Sciatic nerve (tissue), 2 donors: ENCODE data around the gene OBSL1. TPM values are rescaled to one million over a fixed set of nuclear protein-coding genes. Genes with fewer than 3 reads are reported as not detected.

ENCODE experiments used
- ATAC-seq: fragments of 200-7000 bp; cut with Tn5 transposase; one replicate; pipeline ENCODE4 v1.9.1; 2020; ENCODE audit warnings: mild to moderate bottlenecking, moderate library complexity
- DNase-seq: peaks from one replicate; pipeline ENCODE4 v3.0.0-alpha.2; 2020; ENCODE audit warnings: low spot score
- intact Hi-C: fragments of 100-400 bp; cut with DNase I; formaldehyde crosslinking; loops from one replicate; pipeline ENCODE4 v1.14.2; 2022
- total RNA-seq: library from RNA; stranded (reverse); fragmentation: NEBNext Ultra II Directional; extraction: Animal tissue kit (Norgen Biotek cat#: 25700); gene quantifications from one replicate; pipeline ENCODE4 v1.2.1, GENCODE V29; 2021
- donor health status: DM: no; HTN: no; CAD: no.
- donor health status: DM: no; HTN: no; CAD: no.

Gene OBSL1
- total RNA-seq, 1 donor from 2014 or later = 85.2 TPM

DNA sequence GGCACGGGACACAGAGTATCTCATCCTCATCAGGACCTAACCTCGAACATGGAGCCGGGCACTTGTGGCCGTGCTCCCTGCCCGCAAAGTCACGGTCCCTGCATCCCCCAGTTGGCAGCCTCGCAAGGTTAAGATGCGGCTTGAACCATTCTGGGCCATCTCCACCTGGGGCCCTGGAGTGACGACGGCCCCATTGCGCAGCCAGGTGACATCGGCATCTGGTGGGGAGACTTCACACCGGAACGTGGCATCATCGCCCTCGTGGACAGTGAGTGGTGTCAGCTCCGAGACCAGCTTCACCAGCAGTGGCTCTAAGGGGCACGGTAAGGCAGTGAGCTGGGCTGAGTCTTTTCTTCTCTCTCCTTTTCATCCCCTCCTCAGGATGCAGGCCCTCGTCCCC lies 14.9 kb downstream of the OBSL1 start:
- intact Hi-C loops = no loop called here
- ATAC-seq (no peak), DNase-seq (no peak)

- intact Hi-C loops = no loop called here
- ATAC-seq = no peak
- no peak for DNase-seq
Observed at GRCh38 chr2:219555956-219556355, 15.4 kb downstream of the OBSL1 start.

DNA sequence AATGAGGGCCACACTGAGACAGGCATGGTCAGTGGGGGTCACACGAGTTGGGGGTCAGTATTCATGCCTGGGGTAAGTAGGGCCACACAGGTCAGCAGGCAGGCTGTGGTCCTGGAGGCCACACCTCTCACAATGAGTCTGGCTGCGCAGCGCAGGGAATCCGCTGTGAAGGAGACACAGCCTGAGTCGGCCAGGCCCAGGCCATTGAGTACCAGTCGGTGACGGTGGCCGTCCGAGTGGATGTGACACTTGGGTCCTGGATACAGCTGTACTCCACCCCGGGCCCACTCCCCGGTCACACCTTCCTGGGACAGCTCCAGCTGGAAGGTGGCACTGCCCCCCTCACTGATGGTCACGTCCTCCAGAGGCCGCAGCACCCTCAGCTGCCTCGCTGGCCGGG lies 17.0 kb downstream of the OBSL1 start:
- DNase-seq (peak; percentile 63), ATAC-seq (no peak)
- intact Hi-C loops = no loop called here

DNA sequence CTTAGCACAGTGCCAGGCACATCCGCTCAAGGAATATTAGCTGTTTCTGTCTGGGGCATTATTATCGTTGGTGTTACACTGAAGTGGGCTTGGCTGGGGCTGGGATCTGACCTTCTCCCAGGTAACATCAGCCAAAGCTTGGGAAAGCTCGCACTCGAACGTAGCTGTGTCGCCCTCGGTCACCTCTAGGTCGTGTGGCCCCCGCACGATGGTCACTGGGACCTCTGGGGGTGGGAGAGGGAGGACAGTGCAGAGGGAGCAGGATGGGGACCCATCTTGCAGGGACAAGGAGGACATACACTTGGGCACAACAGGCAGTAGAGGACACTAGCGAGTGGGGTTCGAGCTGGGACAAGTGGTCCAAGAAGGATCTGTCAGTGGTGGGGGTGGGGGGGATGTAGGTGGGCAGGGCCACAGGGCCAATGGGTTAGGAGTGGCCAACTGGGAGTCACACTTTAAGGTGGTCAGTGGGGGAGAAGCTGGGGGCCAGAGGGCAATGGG lies 17.8 kb downstream of the OBSL1 start:
- intact Hi-C loops = no loop called here
- no peak for ATAC-seq
- DNase-seq = peak; percentile 58

DNA sequence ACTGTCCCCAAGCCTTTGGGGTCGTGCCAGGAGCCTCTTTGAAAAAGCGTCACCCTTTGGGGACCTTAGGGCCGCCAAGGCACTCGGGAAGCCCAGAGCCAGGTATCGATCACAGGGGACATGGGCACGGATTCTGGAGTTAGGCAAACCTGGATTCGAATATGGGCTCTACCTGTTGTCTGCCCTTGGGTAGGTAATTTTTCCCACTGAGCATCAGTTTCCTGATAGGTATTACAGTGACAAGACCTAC lies 18.2 kb downstream of the OBSL1 start:
- intact Hi-C loops = no loop called here
- DNase-seq (peak; percentile 75), ATAC-seq (no peak)

GRCh38 chr2:219552382-219553167 lies 18.8 kb downstream of the OBSL1 start:
- DNase-seq = peak; percentile 94
- peak; percentile 92 for ATAC-seq
- intact Hi-C loops = no loop called here

GRCh38 chr2:219551441-219552381 lies 19.6 kb downstream of the OBSL1 start:
- intact Hi-C loops = no loop called here
- peak; percentile 70 for DNase-seq
- peak; percentile 57 for ATAC-seq

- intact Hi-C loops = no loop called here
- no peak for DNase-seq
- ATAC-seq = no peak
Observed at GRCh38 chr2:219549619-219550018, 21.7 kb downstream of the OBSL1 start.

DNA sequence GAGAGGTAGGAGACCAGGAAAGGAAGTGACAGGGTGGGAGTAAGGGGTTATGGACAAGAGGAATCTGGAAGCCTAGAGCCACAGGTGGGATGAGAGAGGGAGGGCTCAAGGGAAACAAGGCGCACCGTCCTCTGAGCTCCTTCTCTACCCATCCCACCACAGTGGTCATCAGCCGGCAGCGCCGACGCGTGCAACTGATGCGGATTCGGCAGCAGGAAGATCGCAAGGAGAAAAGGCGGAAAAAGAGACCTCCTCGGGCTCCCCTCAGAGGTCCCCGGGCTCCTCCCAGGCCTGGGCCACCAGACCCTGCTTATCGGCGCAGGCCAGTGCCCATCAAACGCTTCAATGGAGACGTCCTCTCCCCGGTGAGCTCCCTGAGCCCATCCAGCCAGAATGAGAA lies 22.3 kb downstream of the OBSL1 start:
- intact Hi-C loops = no loop called here
- DNase-seq = no peak
- ATAC-seq = no peak

DNA sequence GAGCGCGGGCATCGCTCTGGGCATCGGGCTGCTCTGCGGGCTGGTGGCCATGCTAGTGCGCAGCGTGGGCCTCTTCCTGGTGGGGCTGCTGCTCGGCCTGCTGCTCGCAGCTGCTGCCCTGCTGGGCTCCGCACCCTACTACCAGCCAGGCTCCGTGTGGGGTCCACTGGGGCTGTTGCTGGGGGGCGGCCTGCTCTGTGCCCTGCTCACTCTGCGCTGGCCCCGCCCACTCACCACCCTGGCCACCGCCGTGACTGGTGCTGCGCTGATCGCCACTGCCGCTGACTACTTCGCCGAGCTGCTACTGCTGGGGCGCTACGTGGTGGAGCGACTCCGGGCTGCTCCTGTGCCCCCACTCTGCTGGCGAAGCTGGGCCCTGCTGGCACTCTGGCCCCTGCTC lies 23.7 kb downstream of the OBSL1 start:
- ATAC-seq = no peak
- intact Hi-C loops = no loop called here
- DNase-seq = no peak

- intact Hi-C loops = no loop called here
- ATAC-seq (no peak), DNase-seq (no peak)
Observed at GRCh38 chr2:219545943-219546352, 25.4 kb downstream of the OBSL1 start.

DNA sequence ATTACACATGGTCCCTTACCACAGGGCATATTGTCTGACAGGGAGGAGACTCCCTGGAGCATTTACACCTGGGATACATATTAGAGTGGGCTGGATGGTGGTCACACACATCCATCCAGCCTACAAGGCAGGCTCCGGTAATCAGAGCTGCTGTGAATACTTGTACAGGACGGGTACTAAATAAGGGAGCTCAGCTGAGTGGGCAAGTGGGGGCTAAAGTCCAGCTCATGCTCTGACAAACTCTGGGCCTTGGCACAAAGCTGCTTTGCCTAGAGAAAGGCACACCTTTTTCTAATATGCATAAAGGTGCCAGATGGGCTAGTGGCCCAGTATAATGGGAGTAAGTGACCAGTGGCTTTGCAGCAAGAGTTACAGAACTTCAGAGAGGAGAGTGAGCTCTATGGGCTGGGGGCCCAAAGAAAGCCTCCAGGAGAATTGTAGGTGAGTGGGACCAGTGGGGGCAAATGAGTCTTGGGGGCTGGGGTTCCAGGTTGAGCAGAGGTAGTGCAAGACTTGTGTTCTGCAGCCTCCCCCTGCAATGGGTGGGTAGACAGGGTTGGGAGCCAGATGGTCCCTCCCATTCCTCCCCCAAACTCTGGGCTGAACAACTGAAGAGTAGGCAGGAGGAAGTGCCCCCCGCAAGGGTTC lies 25.9 kb downstream of the OBSL1 start:
- DNase-seq (no peak), ATAC-seq (no peak)
- intact Hi-C loops = no loop called here

DNA sequence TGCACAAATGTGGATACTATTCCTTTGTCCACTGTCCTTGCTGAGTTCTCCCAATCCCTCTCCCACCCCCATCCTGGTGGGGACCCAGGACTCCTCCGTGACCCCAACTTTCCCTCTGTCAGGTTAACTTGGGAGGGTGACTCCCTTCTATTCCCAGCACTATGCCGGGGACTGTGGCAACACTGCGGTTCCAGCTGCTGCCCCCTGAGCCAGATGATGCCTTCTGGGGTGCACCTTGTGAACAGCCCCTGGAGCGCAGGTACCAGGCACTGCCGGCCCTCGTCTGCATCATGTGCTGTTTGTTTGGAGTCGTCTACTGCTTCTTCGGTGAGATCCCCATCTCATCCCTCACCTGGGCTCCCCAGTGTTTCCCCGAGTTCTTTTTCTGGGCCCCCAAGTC lies 26.8 kb downstream of the OBSL1 start:
- ATAC-seq (no peak), DNase-seq (no peak)
- intact Hi-C loops = loop anchor here (5.0 kb wide), 1 partner anchor 98 kb away; no protein-coding TSS in a partner anchor

DNA sequence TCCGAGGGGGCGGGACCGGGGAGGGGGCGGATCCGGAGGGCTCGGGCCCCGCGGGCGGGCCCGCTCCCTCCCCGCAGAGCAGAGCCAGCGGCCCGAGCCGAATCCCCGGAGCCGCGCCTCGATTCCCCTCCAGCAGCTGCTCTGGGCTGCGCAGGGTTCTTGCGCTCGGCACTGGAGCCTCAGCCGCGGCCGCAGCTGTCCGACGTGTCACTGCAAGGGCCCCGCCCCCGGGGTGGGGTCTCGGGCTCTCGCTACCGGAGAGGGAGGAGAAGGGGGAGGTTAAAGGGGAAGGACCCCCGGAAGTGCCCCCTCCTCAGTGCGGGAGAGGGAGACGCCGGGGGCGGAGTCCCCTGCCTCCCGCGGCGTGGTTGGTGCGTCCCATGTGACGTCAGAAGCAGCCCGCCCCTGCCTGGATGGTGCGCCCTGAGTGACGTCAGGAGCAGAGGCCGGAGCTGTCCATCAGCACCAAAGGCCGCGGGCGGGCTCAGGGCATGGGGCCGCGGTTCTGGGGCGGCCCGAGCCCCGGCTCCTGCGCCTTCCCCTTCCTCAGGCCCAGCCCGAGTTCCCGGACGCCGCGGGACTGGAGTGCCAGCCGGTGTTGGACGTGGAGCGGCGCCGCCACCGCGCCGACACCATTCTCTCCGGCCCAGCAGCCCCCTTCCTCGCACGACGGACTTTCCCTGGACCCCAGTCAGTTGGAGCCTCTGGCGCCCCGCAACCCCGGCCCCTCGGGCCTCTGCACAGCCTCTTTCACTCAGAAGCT lies 27.6 kb downstream of the OBSL1 start, which contains the start of the genes CHPF and TMEM198:
Gene CHPF, minus strand, starts transcription at position 214 of the 763 bp plus-strand sequence. CDS start 271 bp downstream, outside the sequence.
Gene TMEM198, plus strand, starts transcription at position 433 of the 763 bp plus-strand sequence. CDS start 700 bp downstream, outside the sequence.
- intact Hi-C loops = loop anchor here (5.0 kb wide), 1 partner anchor 99 kb away; no protein-coding TSS in a partner anchor
- DNase-seq (peak; percentile 99), ATAC-seq (peak; percentile 98)

DNA sequence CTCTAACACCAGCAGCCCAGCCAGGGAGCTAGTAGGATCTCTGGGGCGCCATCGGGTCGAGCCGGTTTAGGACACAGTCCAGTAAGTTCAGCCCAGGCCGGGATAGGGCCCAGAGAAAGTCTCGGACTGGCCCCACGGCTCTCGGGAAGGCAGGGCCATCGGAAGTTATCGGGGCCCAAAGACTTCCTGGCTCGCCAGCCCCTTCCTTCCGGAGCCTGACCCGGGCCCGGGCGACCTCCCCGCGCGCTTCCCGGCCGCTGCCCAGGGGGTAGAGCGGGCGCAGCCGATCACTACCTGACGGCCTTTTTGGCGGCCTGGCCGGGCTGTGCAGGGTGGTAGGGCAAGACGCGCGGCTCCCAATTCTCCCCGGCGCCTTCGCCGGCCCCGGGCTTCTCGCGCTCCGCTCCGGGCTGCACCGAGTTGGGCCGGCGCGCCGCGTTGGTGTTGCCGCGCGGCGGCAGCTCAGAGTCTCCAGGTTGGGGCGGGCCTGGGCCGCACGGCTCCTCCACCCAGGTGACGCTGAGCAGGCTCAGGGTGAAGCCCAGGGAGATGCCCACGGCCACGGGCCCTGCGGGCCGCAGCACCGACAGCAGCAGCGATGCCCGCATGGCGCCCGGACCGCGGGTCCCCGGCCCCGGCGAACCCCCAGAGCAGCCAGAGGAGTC lies 28.3 kb downstream of the OBSL1 start:
- DNase-seq = no peak
- ATAC-seq = peak; percentile 0
- intact Hi-C loops = loop anchor here (5.0 kb wide), 1 partner anchor 99 kb away; no protein-coding TSS in a partner anchor

DNA sequence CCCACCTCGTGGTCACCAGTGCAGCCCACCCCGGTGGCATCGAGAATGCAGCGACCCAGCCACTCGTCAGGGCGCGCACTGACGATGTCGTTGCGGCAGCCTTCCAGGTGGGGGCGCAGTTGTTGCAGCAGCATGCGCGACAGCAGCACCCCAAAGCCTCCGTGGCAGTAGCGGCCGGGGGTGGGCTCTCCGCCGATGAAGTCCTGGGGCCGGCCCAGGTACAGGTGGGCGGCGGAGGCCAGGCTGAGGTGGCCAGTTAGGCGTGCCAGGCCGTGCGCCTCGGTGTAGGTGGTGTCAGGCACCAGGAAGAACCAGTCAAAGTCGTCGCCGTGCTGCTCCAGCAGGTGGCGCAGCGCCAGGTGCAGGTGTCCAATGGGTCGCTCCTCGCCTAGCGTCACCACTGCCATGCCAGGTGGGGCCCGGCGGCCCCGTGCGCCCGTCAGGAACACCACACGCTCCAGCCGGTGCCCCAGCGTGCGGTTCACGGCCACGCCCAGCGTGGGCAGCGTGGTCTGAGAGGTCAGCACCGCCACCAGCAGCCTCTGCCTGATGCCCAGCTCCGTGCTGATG lies 29.6 kb downstream of the OBSL1 start:
- intact Hi-C loops = loop anchor here (5.0 kb wide), 1 partner anchor 101 kb away; no protein-coding TSS in a partner anchor
- ATAC-seq = no peak
- DNase-seq = peak; percentile 87

- intact Hi-C loops = loop anchor here (5.0 kb wide), 1 partner anchor 101 kb away; no protein-coding TSS in a partner anchor
- DNase-seq = no peak
Observed at GRCh38 chr2:219540784-219541504, 30.4 kb downstream of the OBSL1 start.

More at GRCh38 chr2:219540784-219541504, 30.4 kb downstream of the OBSL1 start:
- ATAC-seq = no peak
